Hematopoietic multipotent progenitor cell treated with erythropoietin and hydrocortisone succinate and interleukin-3 and kit ligand, for 6 days (in vitro differentiated cells): ENCODE results near the gene MRPL24.
"Not testable (repeated sequence)": the region's sequence is repeated elsewhere in the genome, so short reads cannot be mapped to it uniquely, and the experiment has no call there.

Experiments used
- DNase-seq: peaks from one replicate; pipeline ENCODE4 v3.0.0-alpha.2; 2015

The MRPL24 gene

DNA sequence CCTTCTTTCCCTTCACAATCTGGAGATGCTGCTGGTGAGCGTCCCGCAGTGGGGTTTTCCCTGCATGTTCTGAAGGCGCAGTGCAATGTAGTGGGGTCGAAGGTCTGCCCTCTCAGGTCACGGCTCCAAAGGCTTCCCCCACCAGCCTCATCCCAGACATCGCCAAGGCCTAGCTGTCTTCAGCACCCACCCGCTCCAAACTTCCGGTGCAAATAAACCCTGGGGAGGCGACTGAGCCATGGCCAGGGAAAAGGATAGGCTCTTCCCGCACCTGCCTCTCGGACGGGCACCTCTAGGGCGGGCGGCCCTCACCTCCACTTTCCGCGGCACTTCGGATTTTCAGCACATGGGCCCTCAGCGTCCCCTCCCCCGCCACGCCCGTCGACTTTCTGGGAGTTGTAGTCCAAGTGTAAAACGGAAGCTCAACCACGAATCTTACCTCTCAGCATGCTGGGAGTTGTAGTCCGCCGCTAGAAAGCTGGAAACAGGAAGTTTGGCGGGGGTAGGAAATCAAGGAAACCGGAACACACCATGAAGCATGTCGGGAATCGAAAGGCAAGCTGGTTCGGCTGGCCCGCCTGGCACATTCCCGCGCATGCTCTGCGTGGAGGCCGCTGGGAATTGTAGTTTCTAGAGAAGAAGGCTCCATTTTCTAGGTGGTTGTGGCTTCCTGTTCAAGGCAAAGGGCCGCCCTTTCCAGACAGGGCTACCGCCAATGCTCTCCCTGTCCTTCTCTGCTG is at the start of gene MRPL24:
TSS of gene MRPL24 (minus strand) at position 348 of the 740 bp plus-strand sequence. CDS start 2,384 bp downstream, outside the sequence.
- DNase-seq = peak; percentile 100

DNA sequence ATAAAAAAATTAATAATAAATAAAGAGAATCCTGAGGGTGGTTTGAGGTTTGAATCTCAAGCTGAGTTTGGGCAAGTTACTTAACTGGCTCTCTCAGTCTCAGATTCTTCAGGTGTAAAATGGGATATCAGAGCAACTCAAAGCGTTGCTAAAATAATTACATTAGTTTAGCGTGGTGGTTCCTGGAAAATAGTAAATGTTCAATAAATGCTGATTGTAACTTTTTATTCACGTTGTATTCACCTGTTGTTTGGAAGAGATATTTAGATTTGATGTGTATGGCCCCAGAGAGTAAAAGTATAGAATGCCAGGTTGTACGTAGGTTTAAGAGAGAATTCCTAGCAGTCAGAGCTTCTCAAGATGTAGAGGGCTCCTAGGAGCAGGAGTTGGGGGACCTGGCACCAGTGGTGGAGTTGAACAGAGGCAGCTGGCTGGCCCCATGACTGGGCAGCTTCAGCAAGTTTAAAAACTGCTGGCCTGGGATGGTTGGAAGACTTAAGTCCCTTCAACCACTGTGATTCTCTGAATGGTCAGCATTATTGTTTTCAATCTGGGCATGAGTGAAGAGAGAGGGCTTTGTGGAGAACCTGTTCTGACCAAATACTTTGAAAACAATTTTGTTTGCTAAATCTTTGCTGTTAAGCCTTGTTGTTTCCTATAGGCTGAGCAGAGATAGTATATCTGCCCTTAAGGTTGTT is 48.9 kb upstream of the MRPL24 start:
- no peak for DNase-seq

DNA sequence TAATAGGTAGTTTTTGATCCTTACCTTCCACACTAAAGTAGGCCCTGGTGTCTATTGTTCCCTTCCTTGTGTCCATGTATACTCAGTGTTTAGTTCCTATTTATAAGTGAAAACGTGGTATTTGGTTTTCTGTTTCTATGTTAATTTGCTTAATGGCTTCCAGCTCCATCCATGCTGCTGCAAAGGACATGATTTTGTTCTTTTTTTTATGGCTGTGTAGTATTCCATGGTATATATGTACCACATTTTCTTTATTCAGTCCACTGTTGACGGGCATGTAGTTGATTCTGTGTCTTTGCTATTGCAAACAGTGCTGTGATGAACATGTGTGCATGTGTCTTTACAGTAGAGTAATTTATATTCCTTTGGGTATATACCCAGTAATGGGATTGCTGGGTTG is 47.2 kb upstream of the MRPL24 start:
- no peak for DNase-seq

DNA sequence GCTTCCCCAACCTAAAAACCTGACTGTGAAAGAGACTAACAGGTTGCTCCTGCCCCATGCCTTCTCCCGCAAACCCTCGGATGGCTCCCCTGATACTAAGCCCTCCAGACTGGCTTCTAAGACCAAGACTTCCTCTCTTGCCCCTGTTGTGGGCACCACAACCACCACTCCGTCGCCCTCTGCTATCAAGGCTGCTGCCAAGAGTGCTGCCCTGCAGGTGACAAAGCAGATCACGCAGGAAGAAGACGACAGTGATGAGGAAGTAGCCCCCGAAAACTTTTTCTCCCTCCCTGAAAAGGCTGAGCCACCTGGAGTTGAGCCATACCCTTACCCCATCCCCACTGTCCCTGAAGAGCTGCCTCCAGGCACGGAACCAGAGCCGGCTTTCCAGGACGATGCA is 45.8 kb upstream of the MRPL24 start:
- peak; percentile 44 for DNase-seq

DNA sequence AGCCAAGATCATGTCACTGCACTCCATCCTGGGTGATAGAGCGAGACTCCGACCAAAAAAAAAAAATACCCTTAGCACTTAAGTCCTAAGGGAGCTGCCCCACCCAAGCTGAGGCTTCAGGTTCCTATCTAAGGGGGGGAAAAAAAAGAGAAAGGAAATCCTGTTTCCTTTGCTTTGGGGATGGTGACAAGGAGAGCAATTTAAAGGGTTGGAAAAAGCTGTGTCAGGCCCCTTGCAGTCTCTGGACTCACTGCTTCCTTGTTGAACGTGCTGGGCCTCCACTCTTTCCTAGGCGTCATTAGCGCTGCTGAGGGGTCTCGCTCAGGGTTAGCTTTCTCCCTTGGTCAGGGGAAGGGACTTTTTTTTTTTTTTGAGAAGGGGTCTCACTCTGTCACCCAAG is 44.6 kb upstream of the MRPL24 start:
- no peak for DNase-seq

DNA sequence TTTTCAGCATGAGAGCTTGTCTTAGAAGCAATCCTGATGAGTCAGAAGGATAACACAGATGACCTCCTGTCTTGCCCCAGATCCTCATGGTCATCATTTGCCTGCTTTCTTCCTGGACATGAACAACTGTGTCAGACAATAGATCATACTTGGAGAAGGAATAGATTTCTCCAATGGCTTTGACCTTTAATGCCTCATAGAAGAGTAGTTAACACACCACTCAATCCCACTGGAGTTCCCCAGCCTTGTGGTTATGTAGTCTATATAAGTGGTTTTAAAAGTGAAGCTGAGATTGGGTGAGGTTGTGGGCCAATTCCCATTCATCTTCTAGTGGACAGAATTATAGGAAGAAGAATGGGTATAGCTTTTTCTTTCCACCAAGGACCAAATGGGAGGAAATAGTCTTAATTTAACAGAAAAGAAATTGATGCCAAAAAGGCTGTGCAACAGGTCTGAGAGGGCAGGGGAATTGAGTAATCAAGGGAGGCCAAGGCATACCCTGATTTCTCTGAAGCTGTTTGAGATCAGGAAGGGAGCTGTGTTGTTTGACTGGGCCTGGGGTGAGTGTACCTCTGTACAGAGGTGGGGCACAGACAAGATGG is 40.8 kb upstream of the MRPL24 start:
- no peak for DNase-seq

DNA sequence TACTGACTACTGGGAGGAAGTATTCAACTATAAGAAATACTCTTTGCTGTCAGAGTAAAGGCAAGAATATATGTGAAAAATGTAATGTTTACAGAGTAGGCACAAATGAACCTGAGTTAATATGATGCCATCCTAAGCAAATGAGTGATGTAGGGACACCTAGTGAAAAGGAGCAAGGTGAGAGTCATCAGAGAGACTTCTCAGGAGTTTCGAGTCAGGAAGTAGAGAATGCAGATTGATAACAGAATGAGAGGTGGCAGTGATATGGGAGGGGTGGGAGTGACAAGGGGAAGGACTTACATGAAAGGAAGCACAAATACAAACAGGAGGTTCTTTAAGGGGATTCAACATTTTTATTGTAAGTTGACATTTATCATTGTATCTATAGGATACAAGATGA is 36.7 kb upstream of the MRPL24 start:
- DNase-seq = no peak

DNA sequence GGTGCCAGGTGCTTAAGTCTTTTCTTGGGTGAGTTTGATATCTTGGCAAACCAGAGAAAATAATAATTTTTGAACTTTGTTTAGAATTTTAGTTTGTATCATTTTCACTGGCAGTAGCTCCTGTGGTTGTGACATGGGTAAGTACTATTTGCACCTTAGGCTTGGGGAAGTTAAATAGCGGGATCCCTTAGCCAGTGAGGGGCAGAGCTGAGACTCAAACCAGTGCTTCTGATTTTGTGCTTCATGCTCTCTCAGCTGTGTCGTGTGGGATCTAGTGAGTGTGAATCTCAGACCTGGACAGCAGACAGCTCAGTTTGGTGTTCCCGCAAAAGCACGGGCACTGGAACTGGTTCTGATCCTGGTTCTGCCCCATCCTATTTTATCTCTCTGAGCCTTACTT is 36.1 kb upstream of the MRPL24 start:
- DNase-seq = no peak

DNA sequence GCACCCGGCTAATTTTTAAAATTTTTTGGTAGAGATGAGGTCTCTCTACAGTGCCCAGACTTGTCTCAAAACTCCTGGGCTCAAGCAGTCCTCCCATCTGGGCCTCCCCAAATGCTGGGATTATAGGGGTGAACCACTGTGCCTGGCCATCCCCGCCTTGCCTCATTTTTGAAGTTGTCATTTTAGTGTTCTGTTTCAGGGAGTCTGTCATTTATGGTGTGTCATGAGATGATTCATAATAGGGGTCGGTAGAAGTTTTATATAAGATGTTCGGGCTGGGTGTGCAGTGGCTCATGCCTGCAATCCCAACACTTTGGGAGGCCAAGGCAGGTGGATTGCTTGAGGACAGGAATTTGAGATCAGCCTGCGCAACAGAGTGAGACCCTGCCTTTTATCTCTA is 34.9 kb upstream of the MRPL24 start:
- no peak for DNase-seq

DNA sequence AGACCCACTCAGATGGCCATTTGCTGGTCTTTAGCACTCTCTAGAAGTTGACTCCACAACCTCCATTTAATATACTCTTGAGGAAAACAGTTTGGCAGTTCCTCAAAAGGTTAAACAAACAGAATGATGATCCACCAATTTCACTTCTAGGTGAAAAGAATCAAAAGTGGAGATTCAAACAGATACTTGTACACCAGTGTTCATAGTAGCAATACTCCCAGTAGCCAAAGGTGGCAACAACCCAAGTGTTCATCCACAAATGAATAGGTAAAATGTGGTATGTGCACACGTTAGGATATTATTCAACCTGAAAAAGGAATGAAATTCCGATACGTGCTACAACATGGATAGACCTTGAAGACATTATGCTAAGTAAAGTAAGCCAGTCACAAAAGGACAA is 32.7 kb upstream of the MRPL24 start:
- peak; percentile 38 for DNase-seq

DNA sequence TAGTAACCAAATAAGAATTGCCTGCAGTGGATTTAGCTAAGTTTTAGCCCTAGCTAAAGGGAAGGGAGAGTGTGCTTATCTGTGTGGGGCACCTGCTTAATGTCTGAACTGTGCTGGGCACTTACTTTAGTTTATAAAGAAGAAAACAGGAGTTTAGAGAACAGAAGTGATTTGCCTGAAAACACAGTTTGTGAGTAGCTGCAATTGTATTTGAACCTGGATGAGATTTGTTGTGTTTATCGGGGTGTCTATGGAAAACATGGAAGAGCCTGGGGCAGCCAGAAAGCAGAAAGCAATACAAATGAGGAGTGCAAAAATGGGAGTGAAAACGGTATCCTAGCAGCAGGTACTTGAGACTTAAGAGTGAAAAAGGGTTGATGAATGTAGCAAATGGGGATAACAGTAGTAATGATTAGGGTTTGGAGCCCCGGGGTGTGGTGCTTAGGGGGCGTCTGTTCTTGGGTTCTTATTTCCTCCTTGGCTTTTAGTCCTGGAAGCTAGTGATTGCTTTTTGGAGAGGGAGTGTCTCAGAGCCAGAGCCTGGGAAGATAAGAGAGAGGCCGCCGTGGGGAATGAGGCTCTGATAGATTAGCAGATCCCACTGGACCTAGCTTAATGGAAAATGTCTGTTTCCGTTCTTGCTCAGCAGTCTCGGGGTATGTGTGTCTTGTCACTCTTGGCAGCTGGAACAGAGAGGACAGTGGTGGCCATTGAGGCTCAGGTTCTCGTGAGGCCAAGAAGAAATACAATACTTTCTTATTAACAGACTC is 32.0 kb upstream of the MRPL24 start:
- peak; percentile 74 for DNase-seq

DNA sequence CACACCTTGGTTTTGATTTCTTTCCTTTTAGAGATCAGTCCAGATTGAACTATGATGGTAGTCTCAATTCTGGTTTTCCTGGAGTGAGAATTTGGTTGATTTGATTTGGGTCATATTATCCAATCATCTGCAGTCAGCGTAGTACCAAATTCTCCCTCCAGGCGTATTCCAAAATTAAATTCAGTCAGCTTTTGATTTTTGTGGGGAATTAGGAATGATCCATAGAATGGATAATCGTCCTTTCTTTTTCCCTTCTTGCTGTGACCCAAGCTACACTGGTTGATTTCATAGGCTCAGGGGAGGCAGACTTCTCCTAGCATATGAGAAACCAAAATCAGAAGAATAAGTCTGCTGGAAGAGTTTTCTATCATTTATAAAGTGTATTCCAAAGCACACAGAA is 31.3 kb upstream of the MRPL24 start:
- DNase-seq = no peak

DNA sequence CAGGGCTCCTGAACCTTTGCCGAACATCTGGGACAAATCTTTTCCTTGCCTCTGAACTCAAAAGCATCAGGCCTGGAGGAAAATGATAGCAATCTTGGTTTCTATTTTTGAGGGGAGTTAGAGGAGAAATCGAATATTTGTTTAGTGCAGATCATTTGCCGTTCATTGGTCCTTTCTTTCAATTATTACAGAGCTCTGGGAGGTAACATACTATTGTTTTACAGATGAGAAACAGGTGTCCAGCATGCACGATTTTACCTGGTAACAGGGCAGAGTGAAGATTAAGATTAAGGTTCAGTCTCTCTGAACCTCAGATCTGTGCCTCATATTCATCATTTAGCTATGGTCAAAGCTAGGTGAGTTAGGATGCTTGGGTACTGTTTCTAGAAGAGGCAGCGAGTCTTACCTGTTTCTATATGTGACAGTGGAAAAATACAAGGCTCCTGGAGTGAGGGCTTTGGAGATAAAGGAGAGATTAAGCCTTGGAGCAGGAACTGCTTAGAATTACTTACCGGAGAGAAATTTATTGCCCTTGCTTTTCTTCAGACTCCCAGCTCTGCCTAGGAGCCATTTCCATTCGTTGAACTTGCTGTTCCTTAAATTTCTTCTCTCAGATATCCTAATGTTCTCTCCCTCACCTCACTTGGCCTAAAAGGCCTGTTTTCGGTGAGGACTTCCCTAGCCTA is 27.9 kb upstream of the MRPL24 start:
- no peak for DNase-seq

DNA sequence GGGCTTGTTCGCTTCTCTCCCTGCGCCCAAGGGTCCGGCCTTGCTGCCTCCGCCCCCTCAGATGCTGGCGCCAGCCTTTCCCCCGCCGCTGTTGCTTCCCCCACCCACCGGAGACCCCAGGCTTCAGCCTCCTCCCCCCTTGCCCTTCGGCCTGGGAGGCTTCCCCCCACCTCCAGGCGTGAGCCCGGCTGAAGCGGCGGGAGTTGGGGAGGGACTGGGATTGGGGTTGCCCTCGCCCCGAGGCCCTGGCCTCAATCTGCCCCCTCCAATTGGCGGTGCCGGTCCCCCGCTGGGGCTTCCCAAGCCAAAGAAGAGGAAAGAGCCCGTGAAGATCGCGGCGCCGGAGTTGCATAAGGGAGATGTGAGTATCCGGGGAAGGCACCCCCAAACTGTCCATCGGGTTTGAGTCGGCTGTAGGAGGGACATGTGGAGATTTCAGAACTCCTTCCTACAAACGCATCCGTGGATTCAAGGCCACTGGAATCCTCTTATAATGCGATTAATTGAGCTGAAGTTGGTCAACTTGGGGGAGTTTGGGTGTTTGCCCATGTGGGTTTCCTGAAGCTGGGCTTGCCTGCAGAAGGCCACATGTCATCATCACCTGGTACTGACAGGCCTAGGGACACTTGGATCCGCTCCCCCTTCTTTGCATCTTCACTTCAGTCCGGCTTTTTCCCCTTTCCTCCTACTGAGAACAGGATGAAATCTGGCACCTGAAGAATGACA is 27.2 kb upstream of the MRPL24 start:
- DNase-seq = peak; percentile 56

DNA sequence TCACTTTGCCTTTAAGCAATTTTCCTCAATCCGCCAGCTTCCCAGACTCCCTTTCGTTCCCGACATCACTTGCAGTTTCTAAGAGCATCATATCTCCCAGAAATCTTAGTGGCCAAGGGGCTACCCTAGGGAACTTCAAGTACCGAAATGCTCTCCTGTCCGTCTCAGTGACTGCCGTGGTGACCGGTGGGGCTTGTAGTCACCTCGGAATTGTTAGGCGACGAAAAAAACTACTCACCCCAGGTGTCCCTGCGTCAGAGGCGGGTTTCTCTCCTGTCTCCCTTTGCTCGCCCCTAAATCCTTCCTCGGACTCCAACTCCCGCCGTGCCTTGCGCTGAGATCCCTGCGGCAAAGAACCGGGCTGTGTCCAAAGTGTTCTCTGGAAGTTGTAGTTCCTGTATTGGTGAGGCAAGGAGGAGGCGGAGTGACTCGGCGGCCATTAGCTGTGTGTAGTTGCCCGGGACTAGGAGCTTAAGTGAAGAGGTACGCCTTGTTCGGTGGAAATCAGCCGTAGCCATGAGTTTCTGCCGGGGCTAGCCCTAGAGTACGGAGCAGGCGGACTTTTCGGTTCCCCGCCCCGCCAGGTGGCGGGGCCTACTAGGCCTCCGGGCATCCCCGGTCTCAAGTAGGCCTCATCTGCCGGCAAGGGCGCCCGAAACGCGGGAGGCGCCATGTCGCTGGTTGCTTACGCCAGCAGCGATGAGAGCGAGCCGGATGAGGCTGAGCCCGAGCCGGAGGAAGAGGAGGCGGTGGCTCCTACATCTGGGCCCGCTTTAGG is 26.4 kb upstream of the MRPL24 start, which contains the start of gene PRCC:
TSS of gene PRCC (plus strand) at position 435 of the 778 bp plus-strand sequence. CDS start at position 672, 237 bp downstream.
- DNase-seq = peak; percentile 100

DNA sequence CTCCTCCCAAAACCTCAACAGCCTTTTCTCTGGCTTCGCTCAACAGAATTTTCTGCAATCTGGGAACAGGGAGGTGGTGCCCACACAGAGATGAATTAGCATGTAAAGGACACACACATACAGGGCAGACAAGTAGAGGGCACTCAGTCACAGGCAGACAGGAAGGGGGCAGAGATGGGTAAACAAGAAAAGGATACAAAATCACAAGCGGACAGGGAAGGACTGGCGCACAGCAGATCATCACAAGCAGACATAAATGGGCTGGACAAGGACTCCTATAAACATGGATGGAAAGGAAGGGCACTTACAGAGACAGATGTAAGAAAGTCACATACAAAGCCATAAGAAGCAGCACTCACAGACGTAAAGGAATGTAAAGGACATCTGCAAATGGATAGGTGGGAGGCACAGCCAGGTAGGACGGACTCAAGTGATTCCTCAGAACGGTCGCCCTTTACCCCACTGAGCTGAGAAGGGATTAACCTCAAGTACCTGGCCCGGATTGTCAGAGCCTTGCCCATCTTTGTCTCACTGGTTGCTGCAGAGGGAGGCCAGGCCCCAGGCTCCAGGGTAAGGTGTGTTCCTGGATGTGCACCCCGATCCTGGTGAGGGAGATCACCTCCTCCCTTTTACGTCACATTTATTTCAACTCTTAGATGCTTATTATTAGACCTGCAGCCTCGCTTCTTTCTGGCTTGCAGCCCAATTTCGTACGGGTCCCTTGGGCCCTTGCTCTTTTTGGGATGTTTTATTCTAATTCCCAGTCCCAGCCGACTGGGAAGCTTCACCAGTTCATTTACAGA is 25.6 kb upstream of the MRPL24 start:
- peak; percentile 32 for DNase-seq

DNA sequence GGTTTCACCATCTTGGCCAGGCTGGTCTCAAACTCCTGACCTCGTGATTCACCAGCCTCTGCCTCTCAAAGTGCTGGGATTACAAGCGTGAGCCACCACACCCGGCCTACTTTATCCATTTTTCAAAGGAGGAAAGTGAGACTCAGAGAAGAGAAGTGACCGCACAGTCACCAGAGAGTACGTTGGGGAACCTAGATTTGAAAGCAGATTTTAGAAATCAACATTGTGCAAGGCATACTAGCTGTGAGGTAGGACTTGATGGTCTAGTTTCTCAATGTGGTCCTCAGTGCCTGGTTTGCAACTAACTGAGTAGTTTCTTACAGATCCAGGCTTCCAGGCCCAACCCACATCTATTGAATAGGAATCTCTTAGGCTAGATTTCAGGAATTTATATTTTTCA is 24.8 kb upstream of the MRPL24 start:
- DNase-seq = peak; percentile 55

DNA sequence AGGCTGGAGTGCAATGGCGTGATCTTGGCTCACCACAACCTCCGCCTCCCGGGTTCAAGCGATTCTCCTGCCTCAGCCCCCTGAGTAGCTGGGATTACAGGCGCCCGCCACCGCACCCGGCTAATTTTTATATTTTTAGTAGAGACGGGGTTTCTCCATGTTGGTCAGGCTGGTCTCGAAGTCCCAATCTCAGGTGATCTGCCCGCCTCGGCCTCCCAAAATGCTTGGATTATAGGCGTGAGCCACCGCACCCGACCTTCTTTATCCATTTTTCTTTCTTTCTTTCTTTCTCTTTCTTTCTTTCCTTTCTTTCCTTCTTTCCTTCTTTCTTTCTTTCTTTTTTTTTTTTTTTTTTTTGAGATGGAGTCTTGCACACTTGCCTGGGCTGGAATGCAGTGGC is 24.2 kb upstream of the MRPL24 start:
- not testable (repeated sequence) for DNase-seq

DNA sequence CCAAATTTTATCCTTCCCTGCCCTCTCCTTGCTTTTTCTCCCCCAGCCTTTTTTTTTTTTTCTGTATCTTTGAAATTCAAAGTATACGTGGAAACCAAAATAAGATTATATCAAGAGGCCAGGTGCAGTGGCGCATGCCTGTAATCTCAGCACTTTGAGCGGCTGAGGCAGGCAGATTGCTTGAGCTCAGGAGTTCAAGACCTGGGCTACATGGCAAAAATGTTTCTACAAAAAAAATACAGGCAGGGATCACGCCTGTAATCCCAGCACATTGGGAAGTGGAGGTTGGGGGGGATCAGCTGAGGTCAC is 19.9 kb upstream of the MRPL24 start:
- DNase-seq = no peak

DNA sequence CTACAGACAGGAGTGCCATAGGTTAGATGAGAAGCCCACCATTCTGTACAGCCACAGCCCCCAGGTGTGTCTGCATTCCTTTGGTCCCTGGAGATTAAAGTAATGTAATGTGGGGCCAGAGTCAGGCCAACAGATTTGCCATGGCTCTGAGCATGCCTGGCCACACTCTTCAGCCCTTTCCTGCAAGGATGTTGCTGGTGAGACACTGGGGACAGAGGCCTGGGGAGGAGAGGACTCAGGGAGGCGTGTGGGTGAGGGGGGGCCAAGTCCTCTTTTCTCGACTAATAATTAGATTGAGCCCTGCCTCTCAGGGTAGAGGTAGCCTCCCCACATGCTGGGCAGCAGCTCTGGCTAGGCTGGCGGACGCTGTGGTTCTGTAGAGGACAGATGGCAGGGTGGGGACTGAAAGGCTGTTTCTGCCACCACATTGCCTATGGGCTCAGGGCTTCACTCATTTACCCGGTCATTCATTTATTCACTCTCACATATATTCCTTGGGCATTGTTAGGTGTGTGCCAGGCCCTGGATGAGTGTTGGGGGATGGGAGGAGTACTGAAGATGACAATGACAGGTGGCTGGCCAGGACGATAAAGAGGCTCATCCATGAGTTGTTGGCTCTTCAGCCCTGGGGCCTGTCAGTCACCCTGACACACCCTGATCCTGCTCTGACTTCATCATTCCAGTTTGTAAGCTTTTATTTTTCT is 19.4 kb upstream of the MRPL24 start:
- peak; percentile 49 for DNase-seq
